ENCODE data around the gene LLGL1.

Gene LLGL1

DNA sequence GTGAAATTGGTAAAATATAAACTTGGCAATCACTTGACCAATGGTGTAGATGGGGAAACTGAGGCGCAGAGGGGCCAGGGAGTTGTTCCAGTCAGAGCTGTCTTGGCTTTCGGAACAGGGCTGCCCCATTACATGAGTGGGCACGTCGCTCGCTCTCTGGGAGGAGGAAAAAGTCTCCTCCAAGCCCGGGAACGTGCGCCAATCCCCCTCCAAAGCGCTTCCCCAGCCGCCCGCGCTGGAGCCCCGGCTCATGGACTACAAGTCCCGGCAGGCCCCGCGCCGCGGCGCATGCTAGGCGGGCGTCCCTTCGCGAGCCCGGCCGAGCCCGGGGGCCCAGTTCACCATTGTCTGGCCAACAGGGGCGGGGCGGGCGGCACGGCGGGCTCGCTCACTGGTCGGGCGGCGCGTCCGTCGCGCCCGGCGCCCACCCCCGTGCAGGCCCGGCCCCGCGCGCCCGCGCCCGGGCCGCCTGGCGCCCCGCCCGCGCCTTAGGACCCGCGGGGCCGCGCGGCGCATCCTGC lies at the start of gene LLGL1:
Gene LLGL1 (plus strand): TSS at position 515 of the 521 bp plus-strand sequence. CDS start 48 bp downstream, outside the sequence.
- in situ Hi-C loops (cut with MboI; ENCODE audit: low sequenced_read_pairs): no loop called here

DNA sequence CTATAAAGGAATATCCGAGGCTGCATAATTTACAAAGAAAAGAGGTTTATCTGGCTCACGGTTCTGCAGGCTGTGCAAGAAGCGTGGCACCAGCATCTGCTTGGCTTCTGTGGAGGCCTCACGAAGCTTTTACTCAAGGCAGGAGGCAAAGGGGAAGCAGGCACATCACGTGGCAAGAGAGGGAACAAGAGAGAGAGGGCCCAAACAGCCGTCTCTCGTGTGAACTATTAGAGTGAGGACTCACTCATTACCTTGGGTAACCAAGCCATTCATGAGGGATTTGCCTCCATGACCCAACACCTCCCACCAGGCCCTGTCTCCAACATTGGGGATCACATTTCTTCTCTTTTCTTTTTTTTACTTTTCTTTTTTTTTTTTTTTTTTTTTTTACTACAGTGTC lies 49.3 kb upstream of the LLGL1 start:
- in situ Hi-C loops (cut with MboI; ENCODE audit: low sequenced_read_pairs): no loop called here

DNA sequence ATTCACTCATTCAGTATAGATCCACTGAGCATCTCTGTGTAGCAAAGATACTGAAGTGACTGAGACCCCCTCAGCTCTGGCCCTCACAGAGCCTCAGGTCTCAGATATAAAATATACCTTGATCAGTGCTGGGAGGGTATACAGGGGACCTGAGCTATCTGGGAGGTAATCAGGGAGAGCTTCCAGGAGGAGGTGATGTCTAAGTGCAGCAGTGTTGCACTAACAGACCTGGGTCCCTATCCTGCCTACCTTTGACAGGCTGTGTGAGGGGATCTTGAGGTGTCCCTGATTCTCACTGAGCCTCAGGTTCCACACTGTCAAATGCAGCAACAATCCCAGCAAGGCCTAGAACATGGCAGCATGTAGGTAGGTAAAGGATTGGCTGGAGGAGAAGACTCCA lies 48.3 kb upstream of the LLGL1 start:
- in situ Hi-C loops (cut with MboI; ENCODE audit: low sequenced_read_pairs): no loop called here

DNA sequence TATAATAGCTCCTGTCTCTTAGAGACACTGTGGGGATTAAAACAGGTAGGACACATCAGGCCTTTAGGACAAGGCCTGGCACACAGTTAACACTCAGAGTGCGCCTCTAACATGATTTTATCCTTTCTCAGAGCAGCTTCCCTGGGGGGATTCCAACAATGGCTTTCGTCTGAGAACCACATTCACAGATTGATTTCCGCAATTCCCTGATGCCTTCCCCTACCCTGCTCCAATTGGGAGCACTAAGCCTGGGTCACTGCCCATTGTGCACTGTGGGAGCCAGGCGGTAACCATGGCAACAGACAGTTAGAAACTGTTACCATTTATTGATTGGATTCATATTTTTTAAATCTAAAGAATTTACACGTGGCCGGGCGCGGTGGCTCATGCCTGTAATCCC lies 47.7 kb upstream of the LLGL1 start:
- in situ Hi-C loops (cut with MboI; ENCODE audit: low sequenced_read_pairs): no loop called here

DNA sequence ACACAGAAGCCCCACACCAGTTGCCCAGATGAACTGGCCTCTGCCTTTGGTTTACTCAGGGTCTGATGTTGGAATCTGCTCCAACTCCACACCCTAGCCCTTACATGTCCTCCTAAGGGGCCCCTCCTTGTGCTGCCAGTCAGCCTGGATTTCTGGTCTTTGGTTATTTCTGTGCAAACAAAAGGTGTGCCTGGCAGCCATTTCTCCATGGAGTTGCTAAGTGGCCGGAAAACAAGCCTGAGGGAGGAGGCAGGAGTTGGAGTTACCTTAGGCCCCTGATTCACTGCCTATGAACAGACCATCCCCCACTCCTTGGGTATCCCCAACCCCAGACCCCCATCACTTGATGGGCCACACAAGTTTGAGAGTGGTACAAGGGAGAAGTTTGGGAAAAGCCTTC lies 46.2 kb upstream of the LLGL1 start:
- in situ Hi-C loops (cut with MboI; ENCODE audit: low sequenced_read_pairs): no loop called here

DNA sequence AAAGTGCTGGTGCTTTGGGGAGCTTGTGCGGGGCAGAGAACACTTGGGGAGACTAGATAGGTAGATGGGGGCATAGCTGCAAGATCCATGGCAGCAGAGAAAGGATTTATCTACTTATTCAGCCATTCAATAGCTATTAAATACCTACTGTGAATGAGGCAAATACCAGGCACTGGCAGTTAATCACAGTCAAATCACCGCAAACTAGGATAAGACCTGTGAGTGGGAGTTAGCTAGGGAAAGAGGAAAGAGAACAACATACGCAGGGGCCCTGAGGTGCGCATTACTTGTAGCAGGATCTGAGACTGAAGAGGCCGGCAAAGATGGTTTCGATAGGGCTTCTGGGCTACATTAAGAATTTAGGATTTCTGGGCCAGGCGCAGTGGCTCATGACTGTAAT lies 45.6 kb upstream of the LLGL1 start:
- in situ Hi-C loops (cut with MboI; ENCODE audit: low sequenced_read_pairs): no loop called here

DNA sequence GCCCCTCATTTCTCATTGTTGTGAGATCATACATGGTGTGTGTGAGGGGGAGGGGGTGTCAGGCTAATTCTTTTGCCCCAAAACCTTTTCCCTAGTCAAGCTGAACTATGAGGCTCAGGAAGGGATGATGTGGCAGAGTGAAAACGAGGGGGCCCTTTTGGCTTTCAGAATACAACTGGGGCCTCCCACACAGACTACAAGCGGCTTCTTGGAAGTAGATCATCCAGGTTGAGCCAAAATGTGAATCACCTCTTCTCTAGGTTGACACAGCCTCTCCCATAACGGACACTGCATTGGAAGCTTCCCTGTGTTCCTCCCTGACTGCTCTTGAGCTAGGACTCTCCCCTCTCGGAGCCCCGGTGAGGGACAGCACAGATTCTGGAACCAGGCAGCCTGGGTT lies 44.1 kb upstream of the LLGL1 start:
- in situ Hi-C loops (cut with MboI; ENCODE audit: low sequenced_read_pairs): no loop called here

DNA sequence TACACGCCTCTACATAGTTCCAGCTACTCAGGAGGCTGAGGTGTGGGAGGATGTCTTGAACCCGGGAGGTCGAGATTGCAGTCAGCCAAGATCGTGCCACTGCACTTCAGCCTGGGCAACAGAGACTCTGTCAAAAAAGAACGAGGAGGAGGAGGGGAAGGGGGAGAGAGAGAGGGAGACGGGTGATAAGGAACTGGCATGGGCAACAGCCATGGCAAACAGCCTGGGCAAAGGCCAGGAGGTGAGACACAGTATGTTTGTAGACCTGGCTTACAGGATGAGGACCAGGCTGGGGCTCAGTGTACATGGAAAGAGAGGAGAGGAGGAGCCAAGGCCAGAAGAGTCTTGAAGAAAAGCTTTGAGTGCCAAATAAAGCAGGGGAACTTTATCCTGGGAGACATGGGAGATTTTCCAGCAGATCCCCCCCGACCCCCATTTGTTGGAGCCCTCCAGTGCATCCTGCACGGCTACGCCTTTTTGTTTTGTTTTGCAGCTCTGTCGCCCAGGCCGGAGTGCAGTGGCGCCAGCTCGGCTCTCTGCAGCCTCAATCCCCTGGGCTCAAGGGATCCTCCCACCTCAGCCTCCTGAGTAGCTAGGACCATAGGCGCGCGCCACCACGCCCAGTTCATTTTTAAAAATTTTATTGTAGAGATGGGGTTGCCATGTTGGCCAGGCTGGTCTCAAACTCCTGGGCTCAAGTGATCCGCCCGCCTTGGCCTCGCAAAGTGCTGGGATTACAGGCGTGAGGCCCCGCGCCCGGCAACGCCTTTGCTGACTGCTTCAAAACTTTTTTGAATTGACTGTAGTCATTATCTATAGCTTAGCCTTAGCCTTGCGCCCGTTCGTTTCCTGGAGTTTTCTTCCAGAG lies 43.1 kb upstream of the LLGL1 start:
- in situ Hi-C loops (cut with MboI; ENCODE audit: low sequenced_read_pairs): no loop called here

DNA sequence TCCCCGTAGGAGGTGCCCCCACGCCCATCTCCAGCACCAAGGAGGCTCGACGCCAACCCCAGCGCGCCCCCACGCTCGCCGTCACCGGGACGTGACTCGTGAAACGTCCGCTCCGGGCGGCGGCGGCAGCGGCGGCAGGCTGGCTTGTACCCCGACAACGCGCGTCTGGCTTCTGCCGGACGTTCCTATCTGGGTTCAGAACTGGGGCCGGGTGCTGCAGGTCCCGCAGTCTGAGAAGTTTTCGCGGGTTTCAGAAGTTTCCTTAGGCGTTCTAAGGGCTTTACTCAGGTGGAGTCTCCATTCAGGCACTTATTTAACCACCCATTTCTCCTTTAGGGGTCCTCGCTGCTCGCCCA lies 42.5 kb upstream of the LLGL1 start:
- in situ Hi-C loops (cut with MboI; ENCODE audit: low sequenced_read_pairs): no loop called here

DNA sequence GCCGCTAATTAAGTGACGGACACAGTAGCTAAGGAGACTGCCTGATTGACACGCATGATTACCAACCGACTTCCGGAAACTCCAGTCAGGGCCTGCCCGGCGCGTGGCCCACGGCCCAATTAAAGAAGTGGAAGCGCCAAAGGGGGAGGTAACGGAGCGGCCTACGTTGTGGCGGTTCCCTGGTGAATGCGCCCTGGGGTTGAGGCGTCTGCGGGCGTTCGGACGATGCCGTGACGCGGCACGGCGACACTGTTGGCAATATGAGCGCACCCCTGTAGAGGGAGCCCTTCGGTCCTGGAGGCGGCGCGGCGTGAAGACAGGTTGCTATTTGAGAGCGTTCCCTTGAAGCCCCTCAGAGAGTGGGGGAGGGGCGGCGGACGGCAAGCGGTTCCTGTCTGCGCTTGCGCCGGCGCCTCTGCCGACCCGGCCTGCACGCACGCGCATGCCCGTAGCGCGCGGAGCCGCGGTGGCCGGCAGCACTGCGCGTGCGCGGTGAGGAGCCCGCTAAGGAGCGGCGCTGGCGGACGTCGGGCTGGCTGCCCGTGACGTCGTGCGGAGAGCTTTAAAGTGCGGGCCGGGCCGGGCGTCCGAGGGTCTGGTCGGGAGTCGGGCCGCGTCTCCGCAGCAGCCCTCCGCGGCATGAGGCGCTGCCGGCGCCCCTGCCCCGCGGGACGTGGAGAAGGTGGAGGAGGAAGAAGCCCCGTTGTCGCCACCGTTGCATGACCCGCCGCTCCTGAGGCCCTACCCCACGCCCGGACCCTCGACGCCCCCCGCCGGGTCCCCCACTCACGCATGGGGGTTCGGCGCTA lies 41.9 kb upstream of the LLGL1 start, which contains the start of gene ALKBH5:
Gene ALKBH5 (plus strand): TSS at position 495 of the 809 bp plus-strand sequence. CDS start 416 bp downstream, outside the sequence.
- in situ Hi-C loops (cut with MboI; ENCODE audit: low sequenced_read_pairs): no loop called here

DNA sequence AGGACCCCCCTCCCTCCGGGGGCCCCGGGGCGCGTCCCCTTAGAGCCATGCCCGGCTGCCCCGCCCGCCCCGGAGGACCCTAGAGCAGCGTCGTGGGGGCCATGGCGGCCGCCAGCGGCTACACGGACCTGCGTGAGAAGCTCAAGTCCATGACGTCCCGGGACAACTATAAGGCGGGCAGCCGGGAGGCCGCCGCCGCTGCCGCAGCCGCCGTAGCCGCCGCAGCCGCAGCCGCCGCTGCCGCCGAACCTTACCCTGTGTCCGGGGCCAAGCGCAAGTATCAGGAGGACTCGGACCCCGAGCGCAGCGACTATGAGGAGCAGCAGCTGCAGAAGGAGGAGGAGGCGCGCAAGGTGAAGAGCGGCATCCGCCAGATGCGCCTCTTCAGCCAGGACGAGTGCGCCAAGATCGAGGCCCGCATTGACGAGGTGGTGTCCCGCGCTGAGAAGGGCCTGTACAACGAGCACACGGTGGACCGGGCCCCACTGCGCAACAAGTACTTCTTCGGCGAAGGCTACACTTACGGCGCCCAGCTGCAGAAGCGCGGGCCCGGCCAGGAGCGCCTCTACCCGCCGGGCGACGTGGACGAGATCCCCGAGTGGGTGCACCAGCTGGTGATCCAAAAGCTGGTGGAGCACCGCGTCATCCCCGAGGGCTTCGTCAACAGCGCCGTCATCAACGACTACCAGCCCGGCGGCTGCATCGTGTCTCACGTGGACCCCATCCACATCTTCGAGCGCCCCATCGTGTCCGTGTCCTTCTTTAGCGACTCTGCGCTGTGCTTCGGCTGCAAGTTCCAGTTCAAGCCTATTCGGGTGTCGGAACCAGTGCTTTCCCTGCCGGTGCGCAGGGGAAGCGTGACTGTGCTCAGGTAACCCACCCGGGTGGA lies 41.0 kb upstream of the LLGL1 start:
- in situ Hi-C loops (cut with MboI; ENCODE audit: low sequenced_read_pairs): no loop called here

DNA sequence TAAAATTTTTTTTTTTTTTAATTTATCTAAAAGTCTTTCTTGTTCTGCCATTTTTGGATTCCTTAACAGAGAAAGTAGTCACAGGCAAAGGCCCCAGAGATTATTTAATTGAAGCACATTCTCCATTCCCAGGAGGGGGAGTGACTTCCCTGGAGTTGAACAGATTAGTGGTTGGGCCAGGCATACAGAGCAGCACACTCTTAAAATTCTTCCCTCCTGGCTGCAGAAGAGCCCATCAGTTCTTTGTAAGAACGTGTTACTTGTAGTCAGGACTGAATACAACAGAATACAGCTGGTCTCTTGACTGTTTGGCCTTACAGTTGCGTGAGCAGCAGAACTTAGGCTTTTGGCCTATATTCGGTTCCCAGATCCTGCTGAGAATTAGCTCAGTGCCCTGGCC lies 40.0 kb upstream of the LLGL1 start:
- in situ Hi-C loops (cut with MboI; ENCODE audit: low sequenced_read_pairs): no loop called here

DNA sequence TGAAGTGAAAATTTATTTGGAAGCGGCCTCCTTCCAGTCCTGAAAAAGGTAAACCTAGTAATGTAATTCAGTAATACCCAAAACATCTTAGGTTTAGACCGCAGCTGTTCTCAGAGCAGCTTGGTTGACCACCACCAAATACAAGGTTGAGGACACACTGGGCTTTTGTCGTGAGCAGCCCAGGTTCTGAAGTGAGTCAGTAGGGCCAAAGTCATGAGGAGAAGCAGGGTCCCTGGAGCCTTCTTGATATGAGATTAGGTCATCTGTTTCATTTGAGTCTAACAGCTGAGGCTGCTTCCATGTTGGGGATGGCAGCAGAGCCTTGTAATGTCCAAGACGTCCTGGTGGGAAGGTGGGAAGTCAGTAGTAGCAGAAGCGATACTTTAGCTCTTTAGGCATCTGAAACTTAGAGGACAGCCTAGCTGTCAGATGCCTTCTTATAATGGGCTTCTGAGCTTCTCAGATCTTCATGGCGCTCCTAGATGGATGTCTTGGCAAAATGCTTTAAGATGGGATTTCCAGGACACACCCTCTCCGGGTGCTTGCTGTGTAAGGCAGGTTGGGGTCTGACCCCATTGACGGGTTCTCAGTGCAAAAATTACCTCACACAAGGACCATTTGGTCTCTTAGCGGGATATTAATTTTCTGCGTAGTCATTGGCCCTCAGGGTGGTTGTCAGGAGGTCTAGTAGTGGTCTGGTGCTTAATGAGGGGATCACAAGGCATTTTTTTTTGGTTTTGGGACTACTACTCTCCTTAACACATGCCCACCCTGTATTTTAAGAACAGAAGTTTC lies 39.4 kb upstream of the LLGL1 start:
- in situ Hi-C loops (cut with MboI; ENCODE audit: low sequenced_read_pairs): no loop called here

DNA sequence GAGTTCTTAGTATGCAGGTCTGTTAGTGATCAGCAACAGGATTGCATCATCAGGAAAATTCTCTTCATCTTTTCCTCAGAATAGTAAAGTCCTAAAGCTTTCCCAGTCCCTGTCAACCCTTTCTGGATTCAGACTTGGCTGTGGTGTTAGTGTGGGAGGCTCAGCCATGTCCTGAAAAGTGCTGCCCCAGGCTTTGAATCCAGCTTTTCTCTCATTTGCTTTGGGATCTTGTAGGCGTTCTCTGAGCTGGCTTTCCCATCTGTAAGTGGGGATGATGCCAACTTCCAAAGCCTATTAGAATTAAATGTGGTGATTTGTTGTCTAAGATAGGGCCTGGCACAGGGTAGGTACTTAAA lies 38.8 kb upstream of the LLGL1 start:
- in situ Hi-C loops (cut with MboI; ENCODE audit: low sequenced_read_pairs): no loop called here

DNA sequence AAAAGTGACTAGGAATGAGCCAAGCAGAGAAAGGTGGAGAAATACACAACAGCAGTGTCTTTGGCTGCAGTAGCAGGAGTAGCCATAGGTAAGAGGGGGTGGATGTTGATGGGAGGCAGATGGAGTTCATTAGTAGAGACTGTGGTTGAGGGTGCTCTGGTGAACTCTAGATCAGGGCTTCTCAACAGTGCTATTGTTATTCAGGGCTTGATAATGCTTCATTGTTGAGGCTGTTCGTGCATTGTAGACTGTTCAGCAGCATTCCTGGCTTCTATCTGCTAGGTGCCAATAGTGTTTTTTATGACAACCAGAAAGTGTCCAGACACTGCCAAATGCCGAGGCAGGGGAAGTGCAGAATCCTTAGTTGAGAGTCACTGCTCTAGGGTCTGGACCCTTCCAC lies 38.2 kb upstream of the LLGL1 start:
- in situ Hi-C loops (cut with MboI; ENCODE audit: low sequenced_read_pairs): no loop called here

DNA sequence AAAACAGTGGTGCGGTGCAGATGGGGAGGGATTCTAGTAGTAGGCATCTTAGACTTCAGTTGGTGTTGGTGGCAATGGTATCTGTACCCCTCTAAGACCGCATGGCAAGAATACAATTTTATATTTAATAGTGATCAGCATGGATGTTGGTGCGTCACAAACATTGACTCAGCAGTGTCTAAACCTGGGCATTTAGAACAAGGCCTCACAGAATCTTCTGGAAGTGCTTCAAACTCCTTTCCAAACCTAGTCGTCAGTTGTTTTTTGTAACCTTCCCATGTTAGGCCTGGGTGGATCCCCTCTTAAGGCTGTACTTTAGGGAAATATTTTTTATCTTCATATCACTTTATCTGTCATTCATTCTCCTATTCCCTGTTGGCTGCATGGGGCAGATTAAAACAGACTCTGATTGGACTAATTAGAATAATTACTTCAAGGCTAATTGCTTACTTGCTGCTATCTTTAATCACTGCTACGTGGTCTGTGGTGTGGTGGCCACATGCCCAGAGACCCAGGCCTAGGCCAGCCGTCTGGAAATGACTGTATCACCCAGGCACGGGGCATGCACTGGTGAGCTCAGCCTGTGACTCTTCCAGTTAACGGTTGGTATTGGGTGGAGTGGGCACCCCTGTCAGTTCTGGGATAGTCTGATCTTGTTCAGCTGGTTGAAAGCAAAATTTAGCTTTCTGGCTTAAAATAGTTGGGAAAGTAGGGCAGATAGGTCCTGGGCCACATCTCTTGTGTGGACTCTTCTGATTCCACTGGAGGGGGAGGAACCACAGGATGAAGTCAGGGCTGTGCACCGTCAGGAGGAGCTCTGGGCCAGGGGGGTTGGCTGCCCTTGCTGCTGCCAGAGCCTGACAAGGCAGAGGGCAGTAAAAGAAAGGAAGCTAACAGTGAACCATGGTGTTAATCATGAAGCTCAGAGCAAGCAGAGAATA lies 37.3 kb upstream of the LLGL1 start:
- in situ Hi-C loops (cut with MboI; ENCODE audit: low sequenced_read_pairs): no loop called here

DNA sequence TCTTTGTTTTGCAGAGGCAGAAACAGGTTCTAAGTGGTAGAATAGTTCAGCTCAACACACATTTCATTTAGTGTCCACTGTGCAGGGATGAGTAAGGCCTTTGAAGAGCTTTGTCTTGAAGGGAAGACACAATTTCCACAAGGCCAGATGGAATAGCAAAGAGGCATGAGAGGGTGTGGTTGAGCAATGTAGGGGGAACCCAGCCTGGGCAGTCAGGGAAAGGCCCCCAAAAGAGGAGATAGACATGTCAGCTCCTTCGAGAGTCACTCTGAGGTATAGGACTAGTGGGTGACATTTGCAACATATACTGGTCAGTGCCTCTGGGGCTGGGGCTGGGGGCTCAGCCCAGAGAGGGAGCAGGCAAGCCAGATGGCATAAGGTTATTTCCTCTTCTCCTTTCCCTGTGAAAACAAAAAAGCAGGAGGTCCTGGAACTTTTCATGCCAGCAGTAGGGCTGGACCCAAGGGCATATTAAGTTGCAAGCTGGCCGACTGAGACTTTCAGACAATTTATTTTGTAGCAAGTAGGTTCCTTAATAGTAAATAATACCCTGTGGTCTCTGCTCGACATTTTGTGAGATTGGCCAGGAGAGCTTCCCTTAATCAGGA lies 34.7 kb upstream of the LLGL1 start:
- in situ Hi-C loops (cut with MboI; ENCODE audit: low sequenced_read_pairs): no loop called here

DNA sequence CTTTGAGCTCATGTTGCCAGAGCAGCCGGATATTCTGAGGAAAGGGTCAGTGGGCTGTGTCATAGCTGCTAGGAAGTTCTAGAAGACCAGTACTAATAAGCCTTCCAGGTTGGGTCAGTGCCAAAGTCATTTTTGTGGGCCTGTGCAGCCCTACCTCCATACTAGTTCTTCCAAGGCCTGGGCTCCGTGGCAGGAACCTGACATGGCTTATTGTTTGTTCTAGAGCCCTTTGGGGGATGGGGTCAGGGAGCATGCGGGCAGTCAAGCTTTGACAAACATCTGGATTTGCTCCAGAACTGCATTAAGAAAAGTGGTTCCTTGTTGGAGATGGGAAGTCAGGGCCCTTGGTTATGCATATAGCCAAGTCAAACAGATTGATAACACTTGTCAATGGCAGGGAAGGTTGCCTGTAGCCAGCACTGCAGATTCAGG lies 34.2 kb upstream of the LLGL1 start:
- in situ Hi-C loops (cut with MboI; ENCODE audit: low sequenced_read_pairs): no loop called here

DNA sequence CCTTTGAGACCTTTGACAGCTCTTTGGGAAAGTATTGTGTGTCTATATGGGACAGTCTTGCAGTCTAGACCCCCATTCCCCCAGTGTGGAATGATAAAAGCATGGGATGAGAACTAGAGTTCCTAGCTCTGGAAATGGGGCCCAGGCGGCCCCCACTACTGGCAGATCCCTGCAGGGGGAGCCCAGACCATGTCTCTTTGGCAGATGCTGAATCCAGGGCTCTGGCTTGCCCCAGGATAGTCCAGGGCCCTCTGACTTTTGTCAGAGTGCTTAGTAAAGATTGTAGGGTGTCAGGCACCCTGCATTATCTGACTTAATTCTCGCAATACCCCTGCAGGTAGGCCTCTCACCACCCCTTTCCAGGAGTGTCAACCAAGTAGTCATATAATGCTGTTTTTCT lies 33.5 kb upstream of the LLGL1 start:
- in situ Hi-C loops (cut with MboI; ENCODE audit: low sequenced_read_pairs): no loop called here
